Heart left ventricle (tissue), 13 donors: ENCODE data around the gene LIN7B.

Experiments
- CTCF ChIP-seq, 12 donors: fragments of 200-600 bp; sonication (generic) in 4 of 12; IDR thresholded peaks; one replicate each; pipeline versions ENCODE4 v1.5.0 to v1.8.0; 2018 to 2022; ENCODE audit warnings: antibody characterized with exemption in 12 of 12, mild to moderate bottlenecking in 5 of 12
- POLR2A ChIP-seq, 2 donors: fragments of 450-650 bp; IDR thresholded peaks; one replicate each; pipeline ENCODE4 v1.6.1; 2017; ENCODE audit warnings: antibody characterized with exemption in 2 of 2, mild to moderate bottlenecking in 2 of 2, moderate library complexity in 2 of 2
- donor health status: ischemic (EF 13 %, LVEDD 7.1; RV severe dilation, severe dysfunction).
- donor health status: DM: no; HTN: yes; CAD: no.
- donor health status: DM: no; HTN: no; CAD: no.
- donor health status: ischemic (EF 25% LVEDD 6.9; RV normal size, moderate dysfunction).
- donor health status: ischemic (EF 25% LVEDD 5.7; RV mildly dilated, moderate dysfunction).
- donor health status: ischemic (EF 35%, LVEDD 5.7; RV mildly dilated, moderate dysfunction).
- donor health status: nonischemic (EF 11% LVEDD 7.7; RV severe dilation, severe dysfunction).
- donor health status: DM: yes; HTN: yes; CAD: no.
- donor health status: PGD.
- donor health status: ischemic (EF 29% LVEDD 5.4; RV normal size, mild dysfunction).
- donor health status: nonischemic (EF 23%, LVEDD 6.1; RV moderate dilation, normal function).

GRCh38 chr19:49084206-49085019 is 29.8 kb upstream of the LIN7B start:
- TF ChIP-seq CTCF (IDR thresholded peaks at IDR 0.05) (no peak), POLR2A (IDR thresholded peaks at IDR 0.05) (no peak)
